GM12878 (cell line): ENCODE measurements around the gene CARD9. TPM values are rescaled to one million over a fixed set of nuclear protein-coding genes. Genes with fewer than 3 reads are reported as not detected.

Source experiments
- ATF7 ChIP-seq: fragments of 450-650 bp; IDR thresholded peaks from 2 replicates; pipeline ENCODE4 v1.6.1; 2016; ENCODE audit warnings: low read depth, mild to moderate bottlenecking
- BMI1 ChIP-seq: fragments of 450-650 bp; IDR thresholded peaks from 2 replicates; pipeline ENCODE4 v1.6.1; 2016; ENCODE audit warnings: mild to moderate bottlenecking, moderate library complexity, borderline replicate concordance
- CBFB ChIP-seq: IDR thresholded peaks from 2 replicates; pipeline ENCODE4 v1.6.1; 2016; ENCODE audit warnings: antibody characterized with exemption, low read depth
- CHD1 ChIP-seq: IDR thresholded peaks from 2 replicates; pipeline ENCODE4 v1.6.1; 2012; ENCODE audit warnings: low read depth, low read length, improper control_type of control experiment
- CREB1 ChIP-seq: IDR thresholded peaks from 2 replicates; pipeline ENCODE4 v1.6.1; 2012; ENCODE audit warnings: low read depth, mild to moderate bottlenecking, inconsistent platforms
- E4F1 ChIP-seq: fragments of 450-650 bp; IDR thresholded peaks from 2 replicates; pipeline ENCODE4 v1.6.1; 2018; ENCODE audit warnings: borderline replicate concordance, mild to moderate bottlenecking; ENCODE audit not compliant: partially characterized antibody
- EZH2 ChIP-seq: IDR thresholded peaks from 2 replicates; pipeline ENCODE4 v1.6.1; 2012; ENCODE audit warnings: low read depth, mild to moderate bottlenecking, control low read depth, inconsistent platforms, low read length, borderline replicate concordance; ENCODE audit not compliant: control insufficient read depth
- HDGF ChIP-seq: fragments of 450-650 bp; IDR thresholded peaks from 2 replicates; pipeline ENCODE4 v1.6.1; 2016; ENCODE audit warnings: antibody characterized with exemption
- IKZF2 ChIP-seq, 2 experiments: fragments of 450-650 bp; IDR thresholded peaks; 2 replicates each; pipeline ENCODE4 v1.6.1; 2017; ENCODE audit warnings: mild to moderate bottlenecking in 2 of 2, moderate library complexity in 2 of 2
- IRF5 ChIP-seq: fragments of 450-650 bp; IDR thresholded peaks from 2 replicates; pipeline ENCODE4 v1.6.1; 2017; ENCODE audit warnings: borderline replicate concordance
- JUND ChIP-seq: IDR thresholded peaks from 2 replicates; pipeline ENCODE4 v1.6.1; 2012; ENCODE audit warnings: low read depth, mild to moderate bottlenecking, low read length, improper control_type of control experiment, moderate library complexity
- KDM1A ChIP-seq: fragments of 200-600 bp; sonication (generic); IDR thresholded peaks from 2 replicates; pipeline ENCODE4 v1.6.1; 2016; ENCODE audit warnings: borderline replicate concordance
- MEF2A ChIP-seq: IDR thresholded peaks from 2 replicates; pipeline ENCODE4 v1.6.1; 2011; ENCODE audit warnings: low read depth, mild to moderate bottlenecking, low read length, moderate library complexity; ENCODE audit not compliant: insufficient read depth
- MEF2B ChIP-seq: fragments of 450-650 bp; IDR thresholded peaks from 2 replicates; pipeline ENCODE4 v1.6.1; 2018; ENCODE audit warnings: mild to moderate bottlenecking, moderate library complexity; ENCODE audit not compliant: partially characterized antibody, poor library complexity, severe bottlenecking
- MXI1 ChIP-seq: fragments of 150-350 bp; IDR thresholded peaks from 2 replicates; pipeline ENCODE4 v1.6.1; 2011; ENCODE audit warnings: low read depth, mild to moderate bottlenecking, inconsistent platforms, low read length, improper control_type of control experiment
- NFXL1 ChIP-seq: fragments of 450-650 bp; IDR thresholded peaks from 2 replicates; pipeline ENCODE4 v1.6.1; 2017; ENCODE audit warnings: antibody characterized with exemption, mild to moderate bottlenecking, borderline replicate concordance
- NR2C1 ChIP-seq: fragments of 450-650 bp; IDR thresholded peaks from 2 replicates; pipeline ENCODE4 v1.6.1; 2017; ENCODE audit warnings: antibody characterized with exemption, mild to moderate bottlenecking, moderate library complexity
- PML ChIP-seq: IDR thresholded peaks from 2 replicates; pipeline ENCODE4 v1.6.1; 2012; ENCODE audit warnings: low read length, inconsistent platforms
- POLR2AphosphoS5 ChIP-seq: IDR thresholded peaks from 2 replicates; pipeline ENCODE4 v1.6.1; 2011; ENCODE audit warnings: mild to moderate bottlenecking, low read length, inconsistent platforms
- RELB ChIP-seq: fragments of 450-650 bp; IDR thresholded peaks from 2 replicates; pipeline ENCODE4 v1.6.1; 2017; ENCODE audit warnings: low read depth, mild to moderate bottlenecking, moderate library complexity
- SIN3A ChIP-seq: IDR thresholded peaks from 2 replicates; pipeline ENCODE4 v1.6.1; 2012; ENCODE audit warnings: low read depth, low read length, improper control_type of control experiment
- SIX5 ChIP-seq: IDR thresholded peaks from 2 replicates; pipeline ENCODE4 v1.6.1; 2011; ENCODE audit warnings: mild to moderate bottlenecking, low read depth, low read length, moderate library complexity; ENCODE audit not compliant: severe bottlenecking
- SMAD5 ChIP-seq: IDR thresholded peaks from 2 replicates; pipeline ENCODE4 v1.6.1; 2016; ENCODE audit warnings: antibody characterized with exemption, low read depth
- SP1 ChIP-seq: IDR thresholded peaks from one replicate; pipeline ENCODE4 v1.6.1; 2011; ENCODE audit warnings: low read depth, low read length
- SPI1 ChIP-seq: IDR thresholded peaks from 2 replicates; pipeline ENCODE4 v1.6.1; 2011; ENCODE audit warnings: low read depth, mild to moderate bottlenecking, low read length, moderate library complexity, borderline replicate concordance; ENCODE audit not compliant: insufficient read depth
- ZNF24 ChIP-seq: fragments of 450-650 bp; IDR thresholded peaks from 2 replicates; pipeline ENCODE4 v1.6.1; 2017; ENCODE audit warnings: antibody characterized with exemption, mild to moderate bottlenecking
- polyA plus RNA-seq, 11 experiments: library from polyadenylated mRNA; depleted of rRNA in 4 of 11; unstranded in 6 of 11; stranded (reverse) in 5 of 11; fragments of >200 nt; fragmentation: Nextera tagmentation in 4 of 11; fragmentation: Illumina TruSeq in 1 of 11; extraction: Ambion mirVana in 4 of 11; extraction: Trizol in 1 of 11; gene quantifications; 1 replicate in 1 of 11; 2 replicates in 10 of 11; pipeline versions ENCODE4 v1.2.1 to v1.2.3, GENCODE V29; 2011 to 2016; ENCODE audit warnings: inconsistent platforms in 2 of 11, missing spikeins in 2 of 11, low read depth in 1 of 11
- total RNA-seq, 4 experiments: library from RNA; depleted of rRNA in 3 of 4; stranded (reverse); fragments of >200 nt in 3 of 4; fragmentation: Illumina TruSeq in 1 of 4; extraction: Trizol in 1 of 4; gene quantifications; 2 replicates each; pipeline versions ENCODE4 v1.2.1 to v1.2.3, GENCODE V29; 2013 to 2021

CARD9 gene
- total and polyA plus RNA-seq, 10 of the 15 experiments (the other 5 are each of a cell fraction or from before 2014, with no cell fraction given) = 0.11 to 4.9 (median 1.8) TPM; not detected in 1

- 0 out of 2 replicates have a peak, but pooled peaks have one; percentile 50 for TF ChIP-seq HDGF
- TF ChIP-seq SIX5 = peak; percentile 24
- no peak for TF ChIP-seq KDM1A
- no peak for TF ChIP-seq ATF7
- peak; percentile 66 for TF ChIP-seq SPI1
- no peak for TF ChIP-seq BMI1
- TF ChIP-seq IRF5 = no peak
- TF ChIP-seq EZH2 = no peak
- TF ChIP-seq PML = peak; percentile 67; the same call in 1 of the 2 replicates
- TF ChIP-seq IKZF2 (IDR thresholded peaks at IDR 0.05) = no peak
- peak; percentile 80 for TF ChIP-seq SP1
- 0 out of 2 replicates have a peak, but pooled peaks have one; percentile 49 for TF ChIP-seq MEF2A
- TF ChIP-seq RELB = peak; percentile 97
- peak; percentile 94 for TF ChIP-seq POLR2AphosphoS5
- peak; percentile 55; the same call in 1 of the 2 replicates for TF ChIP-seq SIN3A
- TF ChIP-seq CHD1 = no peak
- TF ChIP-seq NR2C1 = 0 out of 2 replicates have a peak, but pooled peaks have one; percentile 22
- no peak for TF ChIP-seq JUND
- peak; percentile 85 for TF ChIP-seq MXI1
- no peak for TF ChIP-seq MEF2B
- peak; percentile 95 for TF ChIP-seq CREB1
- TF ChIP-seq NFXL1 = no peak
- peak; percentile 23 for TF ChIP-seq E4F1
- TF ChIP-seq SMAD5 = peak; percentile 79; the same call in 1 of the 2 replicates
- no peak for TF ChIP-seq ZNF24
- TF ChIP-seq CBFB = 0 out of 2 replicates have a peak, but pooled peaks have one; percentile 19
Measured at GRCh38 chr9:136410500-136411287, 37.2 kb upstream of the CARD9 start, which contains the start of the genes ENTR1 and PMPCA (continued).
